CD8-positive, alpha-beta memory T cell (primary cell): ENCODE data around the gene ORM2. TPM values are rescaled to one million over a fixed set of nuclear protein-coding genes. Genes with fewer than 3 reads are reported as not detected.

Experiments used
- CTCF ChIA-PET: fragments of 350-600 bp; sonication (Branson Sonifier 250); formaldehyde crosslinking; loops from one replicate; lab custom pipeline; 2021; ENCODE audit warnings: antibody characterized with exemption; lab: Charles Lee
- POLR2A ChIA-PET: fragments of 350-600 bp; sonication (Branson Sonifier 250); formaldehyde crosslinking; loops from one replicate; lab custom pipeline; 2021; ENCODE audit warnings: antibody characterized with exemption; lab: Charles Lee
- DNase-seq, 5 donors: peaks; one replicate each; pipeline versions ENCODE4 v3.0.0 to v3.0.0-alpha.2; 2020 to 2022; ENCODE audit warnings: mixed read lengths in 1 of 5
- H3K27ac ChIP-seq: one replicate; pipeline ENCODE4 v1.7.0; 2013; ENCODE audit warnings: low read depth, mild to moderate bottlenecking, low read length, moderate library complexity
- H3K27me3 ChIP-seq: 2 replicates; pipeline ENCODE4 v1.7.0; 2013; ENCODE audit warnings: low read length, mild to moderate bottlenecking; ENCODE audit not compliant: insufficient read depth, poor library complexity, severe bottlenecking
- H3K36me3 ChIP-seq: 2 replicates; pipeline ENCODE4 v1.7.0; 2013; ENCODE audit warnings: mild to moderate bottlenecking, low read length, moderate library complexity; ENCODE audit not compliant: insufficient read depth
- H3K4me1 ChIP-seq: 2 replicates; pipeline ENCODE4 v1.7.0; 2013; ENCODE audit warnings: mild to moderate bottlenecking, low read length, moderate library complexity; ENCODE audit not compliant: insufficient read depth
- H3K4me3 ChIP-seq: 2 replicates; pipeline ENCODE4 v1.7.0; 2013; ENCODE audit warnings: mild to moderate bottlenecking, low read length
- H3K9me3 ChIP-seq: 2 replicates; pipeline ENCODE4 v1.7.0; 2013; ENCODE audit warnings: mild to moderate bottlenecking, low read length
- H3K27ac Mint-ChIP-seq, 8 donors: one replicate each; pipeline ENCODE4 v1.8.0; 2020 to 2021; ENCODE audit warnings: mixed read lengths in 8 of 8, mild to moderate bottlenecking in 6 of 8, inconsistent platforms in 3 of 8, moderate library complexity in 3 of 8
- H3K27me3 Mint-ChIP-seq, 2 donors: one replicate each; pipeline ENCODE4 v1.8.0; 2020 to 2021; ENCODE audit warnings: mixed read lengths in 2 of 2, mild to moderate bottlenecking in 1 of 2, moderate library complexity in 1 of 2
- H3K36me3 Mint-ChIP-seq, 3 donors: one replicate each; pipeline ENCODE4 v1.8.0; 2020 to 2021; ENCODE audit warnings: mixed read lengths in 3 of 3, inconsistent platforms in 1 of 3, mild to moderate bottlenecking in 1 of 3
- H3K4me1 Mint-ChIP-seq, 3 donors: one replicate each; pipeline ENCODE4 v1.8.0; 2020 to 2021; ENCODE audit warnings: mixed read lengths in 3 of 3, inconsistent platforms in 1 of 3, mild to moderate bottlenecking in 1 of 3
- H3K4me3 Mint-ChIP-seq, 7 donors: one replicate each; pipeline ENCODE4 v1.8.0; 2020 to 2021; ENCODE audit warnings: mixed read lengths in 7 of 7, mild to moderate bottlenecking in 6 of 7, moderate library complexity in 4 of 7, inconsistent platforms in 2 of 7
- H3K9me3 Mint-ChIP-seq, 5 donors: one replicate each; pipeline ENCODE4 v1.8.0; 2020 to 2022; ENCODE audit warnings: mixed read lengths in 5 of 5, mild to moderate bottlenecking in 3 of 5, moderate library complexity in 2 of 5, inconsistent platforms in 1 of 5
- polyA plus RNA-seq: library from polyadenylated mRNA; unstranded; fragments of 300-500 nt; fragmentation: Illumina TruSeq; gene quantifications from one replicate; pipeline ENCODE4 v1.2.3, GENCODE V29; 2021
- total RNA-seq, 2 experiments: library from RNA; stranded (reverse); gene quantifications; one replicate each; pipeline ENCODE4 v1.2.3, GENCODE V29; 2021

ORM2 gene
- total and polyA plus RNA-seq, 3 experiments from 2014 or later: not detected

GRCh38 chr9:114300153-114300845 lies 29.4 kb upstream of the ORM2 start:
- peaks cover 2 to 15% of the 10 kb centered on the region in 2 donors for H3K27me3 Mint-ChIP-seq
- CTCF ChIA-PET: interaction anchor here (2.3 kb wide), 1 partner anchor 9 kb away, joined by 8 read pairs; no protein-coding TSS in a partner anchor
- POLR2A ChIA-PET: no interaction called here
- no peak overlapping the region for H3K4me3 Mint-ChIP-seq
- Histone ChIP-seq H3K4me1 (no peaks in the 10 kb centered on the region), H3K27ac (no peak overlapping the region), H3K9me3 (no peaks in the 10 kb centered on the region), H3K27me3 (no peaks in the 10 kb centered on the region), H3K36me3 (no peaks in the 10 kb centered on the region), H3K4me3 (no peak overlapping the region)
- peaks cover 0 to 3% (median 0%) of the 10 kb centered on the region in 3 donors for H3K4me1 Mint-ChIP-seq
- H3K27ac Mint-ChIP-seq: no peak overlapping the region
- DNase-seq: peak in 1 of 5 donors; percentile 30
- H3K9me3 Mint-ChIP-seq: peaks cover 9 to 14% (median 12%) of the 10 kb centered on the region in 5 donors
- peaks cover 0 to 6% (median 0%) of the 10 kb centered on the region in 3 donors for H3K36me3 Mint-ChIP-seq

GRCh38 chr9:114300846-114301797 lies 28.5 kb upstream of the ORM2 start:
- Mint-ChIP-seq H3K4me1 (peaks cover 0 to 10% (median 0%) of the 10 kb centered on the region in 3 donors), H3K9me3 (peaks cover 3 to 8% (median 6%) of the 10 kb centered on the region in 5 donors), H3K27ac (no peak overlapping the region), H3K4me3 (no peak overlapping the region), H3K36me3 (peaks cover 0 to 1% (median 0%) of the 10 kb centered on the region in 3 donors), H3K27me3 (peaks cover 2 to 17% of the 10 kb centered on the region in 2 donors)
- Histone ChIP-seq H3K36me3 (no peaks in the 10 kb centered on the region), H3K9me3 (no peaks in the 10 kb centered on the region), H3K27me3 (no peaks in the 10 kb centered on the region), H3K27ac (no peak overlapping the region), H3K4me1 (no peaks in the 10 kb centered on the region), H3K4me3 (no peak overlapping the region)
- POLR2A ChIA-PET: no interaction called here
- CTCF ChIA-PET: interaction anchor here (2.3 kb wide), 1 partner anchor 10 kb away, joined by 8 read pairs; no protein-coding TSS in a partner anchor
- peak in 1 of 5 donors; percentile 21 for DNase-seq

GRCh38 chr9:114301798-114302565 lies 27.7 kb upstream of the ORM2 start:
- Mint-ChIP-seq H3K4me3 (no peak overlapping the region), H3K4me1 (peaks cover 0 to 11% (median 0%) of the 10 kb centered on the region in 3 donors), H3K9me3 (peaks cover 0 to 2% (median 0%) of the 10 kb centered on the region in 5 donors), H3K27me3 (peaks cover 2 to 17% of the 10 kb centered on the region in 2 donors), H3K36me3 (no peaks in the 10 kb centered on the region), H3K27ac (no peak overlapping the region)
- CTCF ChIA-PET: interaction anchor here (1.0 kb wide), 1 partner anchor 10 kb away, joined by 3 read pairs; no protein-coding TSS in a partner anchor
- Histone ChIP-seq H3K9me3 (no peaks in the 10 kb centered on the region), H3K27me3 (no peaks in the 10 kb centered on the region), H3K27ac (no peak overlapping the region), H3K4me1 (no peaks in the 10 kb centered on the region), H3K36me3 (no peaks in the 10 kb centered on the region), H3K4me3 (no peak overlapping the region)
- DNase-seq: peak in 1 of 5 donors; percentile 34
- POLR2A ChIA-PET: no interaction called here

- Mint-ChIP-seq H3K36me3 (no peaks in the 10 kb centered on the region), H3K4me3 (no peak overlapping the region), H3K9me3 (no peaks in the 10 kb centered on the region), H3K4me1 (peaks cover 0 to 11% (median 0%) of the 10 kb centered on the region in 3 donors), H3K27me3 (peaks cover 2 to 19% of the 10 kb centered on the region in 2 donors), H3K27ac (no peak overlapping the region)
- no peaks in the 10 kb centered on the region for H3K4me1 ChIP-seq
- H3K9me3 ChIP-seq: no peaks in the 10 kb centered on the region
- no peak for DNase-seq
- H3K4me3 ChIP-seq: no peak overlapping the region
- ChIA-PET POLR2A (no interaction called here), CTCF (interaction anchor here (1.0 kb wide), 1 partner anchor 11 kb away, joined by 3 read pairs; no protein-coding TSS in a partner anchor)
- no peaks in the 10 kb centered on the region for H3K27me3 ChIP-seq
- H3K27ac ChIP-seq: no peak overlapping the region
- no peaks in the 10 kb centered on the region for H3K36me3 ChIP-seq
Observed at GRCh38 chr9:114302727-114303126, 26.9 kb upstream of the ORM2 start.

GRCh38 chr9:114303571-114303970 lies 26.1 kb upstream of the ORM2 start:
- DNase-seq: no peak
- H3K27me3 Mint-ChIP-seq: peaks cover 2 to 20% of the 10 kb centered on the region in 2 donors
- CTCF ChIA-PET: no interaction called here

GRCh38 chr9:114303977-114304376 lies 25.7 kb upstream of the ORM2 start:
- Histone ChIP-seq H3K4me1 (no peaks in the 10 kb centered on the region), H3K27me3 (no peaks in the 10 kb centered on the region), H3K27ac (no peak overlapping the region), H3K36me3 (no peaks in the 10 kb centered on the region), H3K4me3 (no peak overlapping the region), H3K9me3 (no peaks in the 10 kb centered on the region)
- POLR2A ChIA-PET: no interaction called here
- Mint-ChIP-seq H3K4me1 (peaks cover 0 to 11% (median 0%) of the 10 kb centered on the region in 3 donors), H3K27me3 (peaks cover 2 to 20% of the 10 kb centered on the region in 2 donors), H3K36me3 (no peaks in the 10 kb centered on the region), H3K27ac (peak overlapping the region in 1 of 8 donors; percentile 77), H3K4me3 (no peak overlapping the region), H3K9me3 (no peaks in the 10 kb centered on the region)
- CTCF ChIA-PET: no interaction called here
- no peak for DNase-seq

More at GRCh38 chr9:114303571-114303970, 26.1 kb upstream of the ORM2 start:
- POLR2A ChIA-PET: no interaction called here
- Mint-ChIP-seq H3K27ac (peak overlapping the region in 1 of 8 donors; percentile 43), H3K4me3 (no peak overlapping the region), H3K4me1 (peaks cover 0 to 11% (median 0%) of the 10 kb centered on the region in 3 donors), H3K36me3 (no peaks in the 10 kb centered on the region), H3K9me3 (no peaks in the 10 kb centered on the region)
- Histone ChIP-seq H3K27me3 (no peaks in the 10 kb centered on the region), H3K4me3 (no peak overlapping the region), H3K9me3 (no peaks in the 10 kb centered on the region), H3K4me1 (no peaks in the 10 kb centered on the region), H3K36me3 (no peaks in the 10 kb centered on the region), H3K27ac (no peak overlapping the region)

GRCh38 chr9:114304416-114305188 lies 25.1 kb upstream of the ORM2 start:
- Mint-ChIP-seq H3K36me3 (no peaks in the 10 kb centered on the region), H3K27ac (peak overlapping the region in 1 of 8 donors; percentile 77), H3K9me3 (no peaks in the 10 kb centered on the region), H3K4me3 (no peak overlapping the region), H3K27me3 (peaks cover 2 to 20% of the 10 kb centered on the region in 2 donors), H3K4me1 (peaks cover 0 to 11% (median 0%) of the 10 kb centered on the region in 3 donors)
- CTCF ChIA-PET: no interaction called here
- no peak overlapping the region for H3K27ac ChIP-seq
- no peaks in the 10 kb centered on the region for H3K27me3 ChIP-seq
- no peak overlapping the region for H3K4me3 ChIP-seq
- POLR2A ChIA-PET: no interaction called here
- no peaks in the 10 kb centered on the region for H3K4me1 ChIP-seq
- H3K36me3 ChIP-seq: no peaks in the 10 kb centered on the region
- H3K9me3 ChIP-seq: no peaks in the 10 kb centered on the region
- DNase-seq: peak in 1 of 5 donors; percentile 28
